ENCODE measurements around the gene HELZ2.

HELZ2 gene

DNA sequence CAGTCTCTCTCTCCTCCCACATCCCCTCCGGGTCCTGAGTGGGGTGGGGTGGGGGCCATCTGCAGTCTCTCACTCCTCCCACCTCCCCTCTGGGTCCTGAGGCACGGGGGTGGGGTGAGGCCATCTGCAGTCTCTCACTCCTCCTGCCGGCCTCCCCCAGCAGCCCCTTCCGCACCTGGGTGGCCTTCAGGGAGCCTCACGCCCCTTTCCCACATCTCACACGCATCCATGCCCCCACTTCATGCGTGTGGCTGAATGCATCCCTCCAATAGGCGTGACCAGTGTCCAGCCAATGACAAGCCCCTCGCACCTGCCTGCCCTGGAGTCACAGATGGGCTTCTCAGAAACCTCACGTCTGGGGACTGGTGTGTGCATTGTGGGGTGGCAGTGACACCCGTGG, 25.5 kb downstream of the HELZ2 start:
- no peak for DNase-seq

- no peak for DNase-seq
These were observed 26.1 kb downstream of the HELZ2 start, which contains the start of gene SRMS for GRCh38 chr20:63547725-63548480. SRMS (minus strand) TSS chr20:63547749; CDS start chr20:63547463, 286 bp downstream.

DNA sequence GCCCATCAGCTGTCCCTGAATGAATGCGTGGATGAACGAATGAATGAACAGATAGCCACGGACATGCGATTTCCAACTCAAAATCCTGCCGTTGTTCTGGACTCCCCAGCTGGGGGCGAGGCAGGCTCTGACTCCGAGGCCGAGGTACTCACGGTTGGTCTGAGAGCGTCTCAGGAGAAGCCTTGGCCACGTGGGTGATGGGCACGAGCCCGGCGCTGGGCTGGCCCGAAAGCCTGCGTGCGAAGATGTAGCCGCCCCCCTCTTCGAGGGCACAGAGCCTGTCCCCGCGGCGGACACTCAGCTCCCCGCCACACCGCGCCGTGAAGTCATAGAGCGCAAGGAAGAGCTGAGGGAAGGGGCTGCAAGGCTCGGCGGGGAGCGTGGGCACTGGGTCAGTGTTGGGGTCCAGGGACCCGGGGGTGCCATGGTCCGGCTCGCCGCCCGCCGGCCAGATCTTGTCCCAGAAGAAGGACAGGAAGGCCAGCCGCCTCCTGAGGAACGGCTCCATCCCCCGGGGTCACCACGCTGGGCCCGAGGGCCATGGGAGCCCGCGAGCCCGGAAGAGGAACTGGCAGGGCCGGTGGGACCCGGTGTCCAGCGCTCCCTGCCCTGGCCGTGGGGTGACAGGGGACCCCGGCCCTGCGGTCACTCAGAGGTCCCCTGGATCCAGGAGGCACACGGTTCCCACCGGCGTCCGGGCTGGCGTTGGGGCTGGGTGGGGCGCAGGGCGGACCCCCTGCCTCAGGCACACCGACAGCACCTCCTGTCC, 26.9 kb downstream of the HELZ2 start:
- DNase-seq = no peak

DNA sequence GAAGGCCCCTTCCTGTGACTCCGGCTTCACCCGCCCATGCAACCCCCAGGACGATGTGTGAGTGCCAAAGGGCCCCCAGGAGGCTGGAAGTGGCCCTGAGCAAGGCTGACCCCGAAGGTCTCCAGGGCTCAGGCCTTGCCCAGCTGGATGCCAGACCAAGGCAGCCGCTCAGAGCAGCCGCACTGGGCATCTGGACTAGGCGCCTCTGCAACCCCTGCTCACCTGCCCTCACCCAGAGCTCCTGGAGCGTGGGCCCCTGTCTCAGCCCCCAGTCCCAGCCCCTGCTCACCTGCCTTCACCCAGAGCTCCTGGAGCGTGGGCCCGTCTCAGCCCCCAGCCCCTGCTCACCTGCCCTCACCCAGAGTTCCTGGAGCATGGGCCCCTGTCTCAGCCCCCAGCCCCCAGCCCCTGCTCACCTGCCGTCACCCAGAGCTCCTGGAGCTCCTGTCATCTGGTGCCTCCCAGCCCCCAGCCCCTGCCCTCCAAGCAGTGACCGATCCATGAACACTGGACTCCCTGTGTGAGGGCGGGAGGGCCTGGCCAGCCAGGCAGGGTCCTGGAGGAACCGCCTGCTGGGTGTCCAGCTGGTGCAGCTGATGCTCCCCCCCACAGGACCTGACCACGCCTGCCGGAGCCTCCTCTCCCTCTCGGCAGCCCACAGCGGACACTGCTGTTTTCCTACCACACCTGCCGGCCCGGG, 27.6 kb downstream of the HELZ2 start:
- no peak for DNase-seq

GRCh38 chr20:63545814-63546213, 28.2 kb downstream of the HELZ2 start:
- no peak for DNase-seq

DNA sequence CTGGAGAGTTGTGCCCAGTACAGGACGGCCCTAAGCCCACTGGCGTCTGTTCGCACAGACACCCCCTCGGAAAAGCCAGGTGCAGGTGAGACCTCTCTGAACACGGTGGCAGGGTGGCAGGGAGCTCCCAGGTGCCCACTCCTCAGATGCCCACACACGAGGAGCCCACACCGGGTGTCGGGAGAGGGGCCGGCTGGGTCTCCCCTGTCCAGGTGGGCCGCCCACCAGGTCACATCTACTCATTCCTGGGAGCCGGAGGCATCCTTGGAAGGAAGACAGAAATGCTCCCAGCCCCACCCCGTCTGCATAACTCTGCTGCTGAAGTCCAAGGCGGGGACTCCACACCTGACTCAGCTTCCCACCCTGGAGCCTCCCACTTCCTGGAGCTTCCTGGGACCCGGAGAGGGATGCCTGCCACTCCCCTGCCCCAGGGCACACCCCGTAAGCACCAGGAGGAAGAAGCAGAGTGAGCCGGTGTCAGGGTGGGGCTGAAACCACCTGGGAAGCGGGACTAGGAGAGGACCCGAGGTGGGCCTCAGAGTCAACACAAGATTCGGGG, 29.0 kb downstream of the HELZ2 start:
- no peak for DNase-seq

GRCh38 chr20:63544241-63544957, 29.6 kb downstream of the HELZ2 start:
- no peak for DNase-seq

GRCh38 chr20:63543733-63544132, 30.3 kb downstream of the HELZ2 start:
- DNase-seq = no peak

DNA sequence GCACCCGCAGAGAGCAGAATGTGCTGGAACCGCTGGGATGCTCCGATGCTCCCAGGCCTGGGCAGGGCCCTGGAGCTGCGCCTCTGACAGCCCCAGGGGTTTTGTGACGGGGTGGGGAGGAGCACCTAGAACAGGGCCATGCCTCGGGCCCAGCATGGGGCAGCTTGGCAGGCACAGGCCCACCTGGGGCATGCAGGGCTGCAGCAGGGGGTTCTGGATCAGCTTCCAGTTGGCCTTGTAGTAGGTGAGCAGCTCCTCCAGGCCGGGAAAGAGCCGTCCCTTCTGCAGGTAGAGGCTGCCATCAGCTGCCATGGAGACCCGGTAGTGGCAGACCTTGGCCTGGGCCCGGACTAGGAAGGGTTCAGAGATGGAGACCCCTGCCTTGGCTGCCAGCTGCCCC, 30.9 kb downstream of the HELZ2 start:
- DNase-seq = no peak

DNA sequence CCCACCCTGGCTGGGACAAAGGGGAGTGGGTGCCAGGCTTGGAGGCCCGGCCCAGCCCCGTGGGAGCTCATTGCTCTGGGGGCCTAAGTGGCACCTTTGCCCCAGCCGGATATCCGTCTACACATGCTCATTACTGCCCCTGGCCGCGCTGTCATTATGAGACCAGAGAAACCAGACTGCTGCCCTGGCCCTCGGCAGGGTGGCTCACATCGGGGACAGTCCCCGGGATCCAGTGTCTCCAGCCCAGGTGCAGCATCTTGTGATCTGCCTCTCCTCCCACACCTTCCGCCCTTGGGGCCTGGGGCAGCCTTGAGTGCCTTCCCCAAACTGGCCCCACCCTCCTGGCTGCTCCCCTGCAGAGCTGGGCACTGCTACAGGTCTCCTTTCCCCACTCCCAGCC, 31.3 kb downstream of the HELZ2 start:
- no peak for DNase-seq

DNA sequence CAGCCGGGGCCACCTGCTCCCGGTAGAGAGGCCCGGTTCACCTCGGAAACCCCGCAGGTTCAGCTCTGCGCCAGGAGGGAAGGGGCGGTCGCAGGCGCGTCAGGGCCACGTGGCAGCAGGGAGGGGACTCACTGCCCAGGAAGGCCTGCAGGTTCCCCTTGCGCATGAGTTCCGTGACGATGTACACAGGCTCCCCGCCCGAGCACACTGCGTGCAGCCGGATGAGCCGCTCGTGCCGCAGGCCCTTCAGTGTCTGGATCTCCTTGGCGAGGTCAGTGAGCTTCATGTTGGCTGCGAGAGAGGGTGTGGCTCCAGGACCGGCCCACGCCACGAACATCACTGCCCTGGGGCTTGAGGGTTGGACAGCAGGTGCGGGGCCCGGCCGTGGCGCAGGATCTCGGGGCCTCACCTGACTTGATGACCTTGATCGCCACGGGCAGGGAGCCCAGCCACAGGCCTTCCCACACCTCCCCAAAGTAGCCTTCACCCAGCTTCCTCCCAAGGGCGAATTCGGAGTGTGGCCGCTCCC, 31.9 kb downstream of the HELZ2 start:
- no peak for DNase-seq

- no peak for DNase-seq
These were observed 32.7 kb downstream of the HELZ2 start for GRCh38 chr20:63541371-63541770.

- DNase-seq = no peak
These were observed 33.4 kb downstream of the HELZ2 start for GRCh38 chr20:63540417-63541186.

- no peak for DNase-seq
These were observed 34.3 kb downstream of the HELZ2 start for GRCh38 chr20:63539441-63540370.

DNA sequence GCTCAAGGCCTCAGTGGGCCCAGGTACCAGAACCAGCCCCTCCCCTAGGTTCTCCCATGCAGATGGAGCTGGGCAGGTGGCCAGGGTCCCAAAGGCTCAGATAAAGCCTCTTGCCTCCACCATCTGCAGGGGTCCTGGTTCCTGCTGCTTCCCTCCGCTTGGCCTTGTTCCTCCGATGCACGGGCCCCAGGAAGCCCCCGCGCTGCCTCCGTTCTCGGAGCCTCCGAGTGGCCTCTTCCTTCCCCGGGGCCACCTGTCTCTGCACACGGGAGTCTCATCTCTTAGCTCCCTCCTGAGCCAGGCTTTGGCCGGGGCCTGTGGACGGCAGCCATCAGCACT, 35.0 kb downstream of the HELZ2 start:
- DNase-seq = no peak

GRCh38 chr20:63538204-63539091, 35.6 kb downstream of the HELZ2 start:
- no peak for DNase-seq

GRCh38 chr20:63537525-63538203, 36.4 kb downstream of the HELZ2 start:
- peak; percentile 92 for DNase-seq

DNA sequence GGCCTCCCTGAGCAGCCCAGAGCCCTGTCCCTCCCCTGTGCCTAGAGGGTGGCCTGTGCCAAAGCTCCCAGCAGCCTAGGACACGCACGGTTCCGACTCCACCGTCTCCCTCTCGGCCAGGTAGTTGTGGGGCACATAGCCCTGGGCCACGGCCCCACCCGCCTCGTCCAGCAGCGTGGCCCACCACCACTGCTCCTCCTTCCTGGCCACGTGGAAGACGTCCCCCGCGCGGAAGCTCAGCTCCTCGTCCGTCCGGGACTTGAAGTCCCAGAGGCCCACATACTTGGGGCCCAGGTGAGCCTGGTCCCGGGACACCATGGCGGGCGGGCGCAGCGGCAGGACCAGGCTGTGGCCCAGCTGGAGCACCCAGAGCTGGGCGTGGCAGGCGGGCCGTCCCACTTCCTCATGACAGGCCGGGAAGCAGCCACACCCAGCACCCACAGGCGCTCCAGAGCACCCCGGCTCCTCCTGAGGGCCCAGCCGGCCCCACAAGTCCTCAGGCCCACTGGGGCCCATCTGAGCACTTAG, 37.0 kb downstream of the HELZ2 start, which contains the start of gene PTK6:
PTK6 (minus strand) TSS at position 380 of the 528 bp plus-strand sequence; CDS start at position 318, 62 bp downstream.
- no peak for DNase-seq

All from stimulated activated CD4-positive, alpha-beta T cell treated with anti-CD3 and anti-CD28 coated beads, Interleukin-12 subunit alpha, Interleukin-12 subunit beta, amount 100 ng/mL, for 4 hours (primary cell).